ENCODE measurements around the gene CD248.
"Not testable (repeated sequence)": the region's sequence is repeated elsewhere in the genome, so short reads cannot be mapped to it uniquely, and the experiment has no call there.

CD248 gene

GRCh38 chr11:66314186-66314501 is 2.7 kb downstream of the CD248 start:
- no peak for DNase-seq (ENCODE audit: low read depth)
- no peak for TF ChIP-seq CTCF (IDR thresholded peaks at IDR 0.05; ENCODE audit: low read length, missing control alignments)
- peak overlapping the region; percentile 60 for H3K4me3 ChIP-seq (replicated peaks; ENCODE audit: low read depth, low read length)

DNA sequence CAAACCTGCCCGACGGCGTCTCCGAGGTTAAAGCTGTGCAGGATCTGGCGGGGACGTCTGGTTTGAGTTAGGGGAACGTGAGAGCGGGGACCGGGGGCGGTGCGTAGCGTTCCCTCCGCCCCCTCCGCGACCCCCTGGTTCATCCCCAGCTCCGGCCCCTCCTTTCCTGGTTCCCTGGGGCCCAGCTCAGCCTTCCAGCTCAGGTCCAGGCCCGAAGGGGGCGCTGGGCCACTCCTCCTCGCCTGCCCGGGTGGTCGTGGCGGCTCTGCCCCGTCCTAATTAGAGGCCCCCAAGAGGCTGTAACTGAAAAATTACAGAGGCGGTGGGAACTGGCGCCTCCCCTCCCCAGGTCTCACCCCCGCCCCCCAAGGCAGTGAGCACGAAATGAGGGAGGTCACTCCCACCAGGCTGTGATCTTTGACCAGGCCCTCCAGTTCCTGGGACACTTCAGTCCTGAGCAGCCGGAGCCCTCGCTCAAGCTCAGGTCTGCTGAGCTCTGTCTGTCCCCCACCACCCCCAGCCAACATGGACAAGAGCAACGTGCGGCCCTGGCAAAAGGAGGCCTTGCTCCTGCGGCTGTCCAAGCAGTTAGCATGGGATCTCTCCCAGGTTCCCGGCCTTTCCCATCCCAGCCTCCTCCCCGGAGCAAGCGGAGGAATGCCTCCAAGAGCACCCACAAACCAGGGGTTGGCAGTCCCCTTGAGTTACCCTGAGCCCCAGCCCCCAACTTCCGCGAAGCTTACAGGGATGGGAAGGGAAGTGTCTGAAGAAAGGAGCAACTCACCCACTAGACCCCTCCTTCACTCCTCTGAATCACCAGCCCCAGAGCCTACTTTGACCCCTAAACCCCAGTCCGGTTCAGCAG is 3.3 kb downstream of the CD248 start:
- TF ChIP-seq CTCF (IDR thresholded peaks at IDR 0.05; ENCODE audit: low read length, missing control alignments): no peak
- peak overlapping the region; percentile 60 for H3K4me3 ChIP-seq (replicated peaks; ENCODE audit: low read depth, low read length)
- DNase-seq (ENCODE audit: low read depth): peak; percentile 32

DNA sequence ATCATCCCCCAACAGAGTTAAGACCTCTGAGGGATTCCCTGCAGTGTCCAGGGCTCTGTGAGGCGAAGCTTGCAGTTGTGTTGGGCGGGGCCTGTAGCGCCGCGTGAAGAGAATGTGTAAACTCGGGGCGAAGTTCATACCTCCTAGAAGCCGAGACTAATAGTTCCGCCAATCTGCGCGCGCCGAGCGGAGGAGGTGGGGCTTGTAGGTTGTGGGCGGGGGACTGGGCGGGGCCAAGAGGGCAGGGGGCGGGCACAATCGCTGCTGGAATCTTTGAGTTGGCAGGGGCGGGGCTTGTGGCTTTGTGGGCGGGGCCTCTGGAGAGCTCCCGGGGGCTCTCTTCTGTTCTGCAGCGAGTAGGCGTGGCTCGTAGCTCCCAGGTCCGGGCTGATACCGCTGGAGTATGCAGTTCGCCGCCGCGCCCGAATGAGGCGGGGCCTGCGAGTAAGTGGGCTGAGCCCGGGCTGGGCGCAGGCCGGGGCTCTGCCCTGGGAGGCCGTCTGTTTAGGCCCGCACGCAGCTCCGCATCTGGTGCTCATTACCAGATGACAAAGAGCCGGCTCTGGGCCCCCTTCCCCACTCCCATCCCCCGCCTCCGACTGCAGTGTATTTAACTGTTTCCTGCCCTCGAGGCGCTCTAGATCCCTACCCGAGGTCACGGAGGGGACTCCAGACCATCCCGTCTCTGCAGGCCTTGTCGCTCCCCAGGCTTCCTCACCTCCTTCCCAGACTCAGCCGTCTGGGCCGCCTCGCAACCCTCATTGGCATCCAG is 4.1 kb downstream of the CD248 start:
- DNase-seq (ENCODE audit: low read depth): peak; percentile 99
- no peak for TF ChIP-seq CTCF (IDR thresholded peaks at IDR 0.05; ENCODE audit: low read length, missing control alignments)

GRCh38 chr11:66311965-66312548 is 4.8 kb downstream of the CD248 start:
- DNase-seq (ENCODE audit: low read depth): peak; percentile 95
- TF ChIP-seq CTCF (IDR thresholded peaks at IDR 0.05; ENCODE audit: low read length, missing control alignments): peak; percentile 84
- peak overlapping the region; percentile 60 for H3K4me3 ChIP-seq (replicated peaks; ENCODE audit: low read depth, low read length)

More for the DNA sequence above, 4.1 kb downstream of the CD248 start:
- H3K4me3 ChIP-seq (replicated peaks; ENCODE audit: low read depth, low read length): peak overlapping the region; percentile 60

GRCh38 chr11:66311470-66311964 is 5.3 kb downstream of the CD248 start:
- TF ChIP-seq CTCF (IDR thresholded peaks at IDR 0.05; ENCODE audit: low read length, missing control alignments): no peak
- peak overlapping the region; percentile 60 for H3K4me3 ChIP-seq (replicated peaks; ENCODE audit: low read depth, low read length)
- no peak for DNase-seq (ENCODE audit: low read depth)

GRCh38 chr11:66310803-66311440 is 5.9 kb downstream of the CD248 start:
- not testable (repeated sequence) for H3K4me3 ChIP-seq (replicated peaks; ENCODE audit: low read depth, low read length); DNase-seq (ENCODE audit: low read depth)

GRCh38 chr11:66310324-66310723 is 6.5 kb downstream of the CD248 start:
- no peak for TF ChIP-seq CTCF (IDR thresholded peaks at IDR 0.05; ENCODE audit: low read length, missing control alignments)
- DNase-seq (ENCODE audit: low read depth): no peak
- H3K4me3 ChIP-seq (replicated peaks; ENCODE audit: low read depth, low read length): no peak overlapping the region

Measured in fibroblast of pulmonary artery (primary cell).